ENCODE results near the gene SLC6A19. TPM values are rescaled to one million over a fixed set of nuclear protein-coding genes. Genes with fewer than 3 reads are reported as not detected.

Gene SLC6A19
- total and polyA plus RNA-seq, 2 of the 4 experiments (the other 2 are of a cell fraction), result not detected

DNA sequence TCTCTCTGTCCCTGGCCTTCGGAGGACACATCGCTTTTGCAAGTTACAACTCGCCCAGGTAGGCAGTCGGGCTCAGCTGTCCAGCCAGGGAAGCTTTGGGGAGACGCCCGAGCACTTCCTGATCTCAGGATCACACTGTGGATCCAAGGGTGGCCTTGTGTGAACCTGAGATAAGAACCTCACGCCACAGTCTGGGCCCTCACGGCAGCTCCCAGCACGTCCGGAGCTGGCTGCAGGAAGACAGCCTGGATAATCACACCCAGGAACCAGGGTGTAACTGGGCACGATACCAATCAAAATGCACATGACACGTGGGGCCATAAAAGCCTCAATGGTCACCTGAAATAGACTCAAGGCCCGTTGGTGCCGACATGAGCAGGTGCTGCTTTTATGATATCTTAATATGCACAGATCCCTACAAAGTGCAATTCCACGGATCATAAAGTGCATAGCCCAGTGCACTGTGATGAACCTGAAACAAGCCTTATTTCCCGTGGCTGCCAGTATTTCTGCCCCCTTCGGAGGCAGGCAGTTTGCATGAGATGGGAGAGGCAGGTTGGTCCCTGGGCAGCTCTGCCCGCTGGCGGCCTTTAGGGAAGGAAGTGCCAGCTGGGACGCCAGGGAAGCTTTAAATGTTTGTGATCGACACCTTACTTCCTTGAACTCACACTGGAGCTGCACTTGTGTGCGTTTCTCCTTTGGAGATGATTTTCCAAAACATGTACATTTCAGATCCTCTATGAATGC lies 38.3 kb downstream of the SLC6A19 start:
- H2BK20ac ChIP-seq (ENCODE audit: low read depth, low read length), result no peak overlapping the region
- DNase-seq (no peak), ATAC-seq (ENCODE audit: low read depth) (no peak)
- TF ChIP-seq SMC3 (IDR thresholded peaks at IDR 0.05; ENCODE audit: low read depth, low read length) (no peak), MXI1 (IDR thresholded peaks at IDR 0.05; ENCODE audit: borderline replicate concordance, low read depth, low read length) (no peak), MAZ (IDR thresholded peaks at IDR 0.05; ENCODE audit: borderline replicate concordance, low read depth, low read length) (no peak), BHLHE40 (IDR thresholded peaks at IDR 0.05; ENCODE audit: low read depth, low read length) (no peak), POLR2A (IDR thresholded peaks at IDR 0.05; ENCODE audit: low read depth, low read length) (no peak), MAFK (IDR thresholded peaks at IDR 0.05; ENCODE audit: low read depth, low read length) (no peak), CTCF (conservative IDR thresholded peaks at IDR 0.05; ENCODE audit: low read depth, low read length) (no peak), RAD21 (IDR thresholded peaks at IDR 0.05; ENCODE audit: low read length) (no peak), CEBPB (IDR thresholded peaks at IDR 0.05; ENCODE audit: low read depth, low read length) (no peak), NFE2L2 (IDR thresholded peaks at IDR 0.05; ENCODE audit: low read depth, low read length) (no peak), CHD1 (IDR thresholded peaks at IDR 0.05; ENCODE audit: low read depth, low read length) (no peak), RFX5 (IDR thresholded peaks at IDR 0.05; ENCODE audit: low read depth, low read length) (no peak), RCOR1 (IDR thresholded peaks at IDR 0.05; ENCODE audit: insufficient replicate concordance, low read length) (no peak), FOS (IDR thresholded peaks at IDR 0.05; ENCODE audit: low read depth, low read length) (no peak)
- TF ChIP-seq, protein P1, sequence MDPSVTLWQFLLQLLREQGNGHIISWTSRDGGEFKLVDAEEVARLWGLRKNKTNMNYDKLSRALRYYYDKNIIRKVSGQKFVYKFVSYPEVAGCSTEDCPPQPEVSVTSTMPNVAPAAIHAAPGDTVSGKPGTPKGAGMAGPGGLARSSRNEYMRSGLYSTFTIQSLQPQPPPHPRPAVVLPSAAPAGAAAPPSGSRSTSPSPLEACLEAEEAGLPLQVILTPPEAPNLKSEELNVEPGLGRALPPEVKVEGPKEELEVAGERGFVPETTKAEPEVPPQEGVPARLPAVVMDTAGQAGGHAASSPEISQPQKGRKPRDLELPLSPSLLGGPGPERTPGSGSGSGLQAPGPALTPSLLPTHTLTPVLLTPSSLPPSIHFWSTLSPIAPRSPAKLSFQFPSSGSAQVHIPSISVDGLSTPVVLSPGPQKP (IDR thresholded peaks at IDR 0.05; ENCODE audit: borderline replicate concordance, low read depth, low read length), result no peak
- TF ChIP-seq, protein P2, sequence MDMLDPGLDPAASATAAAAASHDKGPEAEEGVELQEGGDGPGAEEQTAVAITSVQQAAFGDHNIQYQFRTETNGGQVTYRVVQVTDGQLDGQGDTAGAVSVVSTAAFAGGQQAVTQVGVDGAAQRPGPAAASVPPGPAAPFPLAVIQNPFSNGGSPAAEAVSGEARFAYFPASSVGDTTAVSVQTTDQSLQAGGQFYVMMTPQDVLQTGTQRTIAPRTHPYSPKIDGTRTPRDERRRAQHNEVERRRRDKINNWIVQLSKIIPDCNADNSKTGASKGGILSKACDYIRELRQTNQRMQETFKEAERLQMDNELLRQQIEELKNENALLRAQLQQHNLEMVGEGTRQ (IDR thresholded peaks at IDR 0.05; ENCODE audit: low read depth, low read length), result no peak
- no peak overlapping the region for H2BK120ac ChIP-seq (ENCODE audit: low read depth, low read length)
- H2BK15ac ChIP-seq (ENCODE audit: low read depth, low read length), result no peak overlapping the region
- no peak overlapping the region for H3K27ac ChIP-seq (ENCODE audit: insufficient read depth, low read length)
- no peaks in the 10 kb centered on the region for H3K79me1 ChIP-seq (ENCODE audit: low read depth in 1 of 2, low read length in 2 of 2)
- H3K14ac ChIP-seq (replicated peaks; ENCODE audit: low read depth, low read length), result no peak overlapping the region
- H3K23ac ChIP-seq (ENCODE audit: low read depth, low read length), result no peak overlapping the region
- no peak overlapping the region for H2AFZ ChIP-seq (replicated peaks; ENCODE audit: low read length, poor library complexity)
- H4K20me1 ChIP-seq (ENCODE audit: insufficient read depth, low read length), result no peaks in the 10 kb centered on the region
- no peak overlapping the region for H2AK5ac ChIP-seq (ENCODE audit: low read depth, low read length)
- no peak overlapping the region for H4K91ac ChIP-seq (ENCODE audit: insufficient read depth, low read depth, low read length)
- no peak overlapping the region for H2AK9ac ChIP-seq (replicated peaks; ENCODE audit: low read depth, low read length, poor library complexity)
- no peaks in the 10 kb centered on the region for H3K4me1 ChIP-seq (ENCODE audit: control insufficient read depth, insufficient read depth, low read length)
- H3K9ac ChIP-seq (ENCODE audit: low read depth, low read length), result no peak overlapping the region
- ChIA-PET POLR2A (ENCODE audit: unreplicated experiment) (no interaction called here), CTCF (interaction anchor here (0.7 kb wide), 1 partner anchor 367 kb away, joined by 3 read pairs; no protein-coding TSS in a partner anchor)
- H3K9me3 ChIP-seq (ENCODE audit: control insufficient read depth, insufficient read depth, low read length), result peaks cover 11% of the 10 kb centered on the region; the same call in 1 of the 2 replicates
- no peak overlapping the region for H3K4me2 ChIP-seq (ENCODE audit: low read depth, low read length)
- in situ Hi-C loops (cut with MboI; ENCODE audit: low sequenced_read_pairs) (no loop called here), intact Hi-C loops (cut with micrococcal nuclease) (no loop called here), dilution Hi-C loops (cut with HindIII; ENCODE audit: low sequenced_read_pairs, unreplicated experiment) (no loop called here)
- no peak overlapping the region for H3K4ac ChIP-seq (ENCODE audit: low read depth, low read length)
- H2BK5ac ChIP-seq (ENCODE audit: low read depth, low read length, poor library complexity, severe bottlenecking), result no peak overlapping the region
- BruUV-seq (replicated peaks), result no TSS peak
- no peak overlapping the region for H3K18ac ChIP-seq (ENCODE audit: low read depth, low read length)
- H3K36me3 ChIP-seq (ENCODE audit: control insufficient read depth, insufficient read depth, low read length), result no peaks in the 10 kb centered on the region
- no peak overlapping the region for H4K8ac ChIP-seq (ENCODE audit: low read depth in 2 of 2, low read length in 2 of 2)
- no peak overlapping the region for H4K5ac ChIP-seq (ENCODE audit: low read depth, low read length)
- no peak overlapping the region for H3K4me3 ChIP-seq (ENCODE audit: insufficient read depth, low read depth, low read length)
- H3K27me3 ChIP-seq (ENCODE audit: control insufficient read depth, insufficient read depth, low read length), result peaks cover 2% of the 10 kb centered on the region; the same call in 1 of the 2 replicates
- H3K9me1 ChIP-seq (ENCODE audit: insufficient read depth, low read length), result no peaks in the 10 kb centered on the region
- WGBS, 2 experiments (ENCODE audit: extremely low coverage in 2 of 2, insufficient read length in 1 of 2), result 45% methylated on average over 13 of the region's 22 CpGs; no CpG with 5 or more reads in 1 of the 2 experiments
- no peak overlapping the region for H3K56ac ChIP-seq (ENCODE audit: extremely low read depth, insufficient read depth, low read length)

All from IMR-90 (cell line).